Esophagus muscularis mucosa (tissue), 3 donors: Measurements from ENCODE around the gene EML3.

Experiments
- CTCF ChIP-seq, 3 experiments: fragments of 200-600 bp in 2 of 3; fragments of 450-650 bp in 1 of 3; sonication (generic) in 2 of 3; IDR thresholded peaks; one replicate each; pipeline ENCODE4 v1.5.1; 2017 to 2019; ENCODE audit warnings: antibody characterized with exemption in 3 of 3, mild to moderate bottlenecking in 2 of 3, moderate library complexity in 1 of 3
- POLR2A ChIP-seq: fragments of 450-650 bp; IDR thresholded peaks from one replicate; pipeline ENCODE4 v1.6.1; 2017; ENCODE audit warnings: antibody characterized with exemption, moderate library complexity, mild to moderate bottlenecking, low read depth
- POLR2AphosphoS5 ChIP-seq, 2 donors: sonication (generic); formaldehyde crosslinking; IDR thresholded peaks; one replicate each; pipeline ENCODE4 v1.6.1; 2017; ENCODE audit warnings: antibody characterized with exemption in 2 of 2

GRCh38 chr11:62632492-62632891 lies 19.9 kb upstream of the EML3 start:
- TF ChIP-seq CTCF (IDR thresholded peaks at IDR 0.05) = no peak
- no peak for TF ChIP-seq POLR2AphosphoS5 (IDR thresholded peaks at IDR 0.05)
- TF ChIP-seq POLR2A = no peak
